Measurements from ENCODE around the gene LANCL2.

- TF ChIP-seq CTCF (IDR thresholded peaks at IDR 0.05) (no peak), POLR2A (IDR thresholded peaks at IDR 0.05) (no peak)
Observed at GRCh38 chr7:55379285-55379684, 14.1 kb downstream of the LANCL2 start.
